Astrocyte (in vitro differentiated cells and primary cell): Measurements from ENCODE around the gene ZNF560. TPM values are rescaled to one million over a fixed set of nuclear protein-coding genes. Genes with fewer than 3 reads are reported as not detected.

Source experiments
- DNase-seq: peaks from one replicate; pipeline ENCODE4 v3.0.0-alpha.2; 2010; ENCODE audit warnings: low read depth
- FAIRE-seq: peaks from 2 replicates; lab custom pipeline; 2011; peaks lifted over from hg19 to GRCh38; lab: Jason Lieb, UNC
- H2AFZ ChIP-seq: 2 replicates; pipeline ENCODE4 v1.6.0; 2012; ENCODE audit warnings: low read depth, low read length, inconsistent platforms
- H3K27ac ChIP-seq: 2 replicates; pipeline ENCODE4 v1.5.1; 2011; ENCODE audit warnings: low read depth, low read length, inconsistent platforms
- H3K27me3 ChIP-seq: 2 replicates; pipeline ENCODE4 v1.6.0; 2011; ENCODE audit warnings: low read length, inconsistent platforms; ENCODE audit not compliant: insufficient read depth
- H3K36me3 ChIP-seq: 2 replicates; pipeline ENCODE4 v1.5.1; 2011; ENCODE audit warnings: low read length, inconsistent platforms; ENCODE audit not compliant: insufficient read depth
- H3K4me1 ChIP-seq: 2 replicates; pipeline ENCODE4 v1.5.1; 2011; ENCODE audit warnings: low read length, inconsistent platforms; ENCODE audit not compliant: insufficient read depth
- H3K4me2 ChIP-seq: 2 replicates; pipeline ENCODE4 v1.6.0; 2012; ENCODE audit warnings: low read length, inconsistent platforms
- H3K4me3 ChIP-seq: 2 replicates; pipeline ENCODE4 v1.5.1; 2011; ENCODE audit warnings: low read depth, mild to moderate bottlenecking, low read length, inconsistent platforms; ENCODE audit not compliant: insufficient read depth
- H3K79me2 ChIP-seq: 2 replicates; pipeline ENCODE4 v1.6.0; 2012; ENCODE audit warnings: mild to moderate bottlenecking, low read length, inconsistent platforms; ENCODE audit not compliant: insufficient read depth
- H3K9ac ChIP-seq: 2 replicates; pipeline ENCODE4 v1.6.0; 2012; ENCODE audit warnings: mild to moderate bottlenecking, low read length, inconsistent platforms
- H3K9me3 ChIP-seq: 2 replicates; pipeline ENCODE4 v1.5.1; 2012; ENCODE audit warnings: low read depth, mild to moderate bottlenecking, low read length, inconsistent platforms; ENCODE audit not compliant: insufficient read depth
- H4K20me1 ChIP-seq: 2 replicates; pipeline ENCODE4 v1.6.0; 2012; ENCODE audit warnings: low read length, inconsistent platforms; ENCODE audit not compliant: insufficient read depth
- H3K27ac Mint-ChIP-seq: one replicate; pipeline ENCODE4 v1.8.0; 2021; ENCODE audit warnings: mild to moderate bottlenecking, mixed read lengths; ENCODE audit not compliant: unreplicated experiment
- H3K27me3 Mint-ChIP-seq: one replicate; pipeline ENCODE4 v1.8.0; 2021; ENCODE audit warnings: low read depth, mixed read lengths; ENCODE audit not compliant: unreplicated experiment
- H3K36me3 Mint-ChIP-seq: one replicate; pipeline ENCODE4 v1.8.0; 2021; ENCODE audit warnings: low read depth, mixed read lengths; ENCODE audit not compliant: unreplicated experiment
- H3K4me1 Mint-ChIP-seq: one replicate; pipeline ENCODE4 v1.8.0; 2021; ENCODE audit warnings: low read depth, mixed read lengths; ENCODE audit not compliant: unreplicated experiment
- H3K4me3 Mint-ChIP-seq: one replicate; pipeline ENCODE4 v1.8.0; 2021; ENCODE audit warnings: mild to moderate bottlenecking, moderate library complexity, mixed read lengths; ENCODE audit not compliant: unreplicated experiment
- H3K9me3 Mint-ChIP-seq: one replicate; pipeline ENCODE4 v1.8.0; 2021; ENCODE audit warnings: mild to moderate bottlenecking, mixed read lengths; ENCODE audit not compliant: unreplicated experiment
- CTCF ChIP-seq: IDR thresholded peaks from 2 replicates; pipeline ENCODE4 v1.5.1; 2011; ENCODE audit warnings: low read depth, mild to moderate bottlenecking, inconsistent platforms, low read length, moderate library complexity; ENCODE audit not compliant: insufficient read depth
- EZH2 ChIP-seq: IDR thresholded peaks from 2 replicates; pipeline ENCODE4 v1.6.1; 2012; ENCODE audit warnings: mild to moderate bottlenecking, low read length, inconsistent platforms; ENCODE audit not compliant: insufficient read depth
- total RNA-seq: library from RNA; stranded (reverse); gene quantifications from 2 replicates; pipeline ENCODE4 v1.2.1, GENCODE V29; 2021

Gene ZNF560
- total RNA-seq, 1 donor from 2014 or later: not detected

- no peak overlapping the region for H3K4me2 ChIP-seq
- TF ChIP-seq EZH2 (no peak), CTCF (no peak)
- no peaks in the 10 kb centered on the region for H3K79me2 ChIP-seq
- no peaks in the 10 kb centered on the region for H3K4me1 ChIP-seq
- peaks cover 17% of the 10 kb centered on the region for H3K9me3 ChIP-seq
- FAIRE-seq: no peak
- no peak overlapping the region for H3K27ac ChIP-seq
- no peak for DNase-seq
- Mint-ChIP-seq H3K36me3 (no peaks in the 10 kb centered on the region), H3K4me3 (no peak overlapping the region), H3K9me3 (peaks cover 19% of the 10 kb centered on the region), H3K27me3 (no peaks in the 10 kb centered on the region), H3K27ac (no peak overlapping the region), H3K4me1 (no peaks in the 10 kb centered on the region)
- H3K36me3 ChIP-seq: no peaks in the 10 kb centered on the region
- no peaks in the 10 kb centered on the region for H3K27me3 ChIP-seq
- H3K4me3 ChIP-seq: no peak overlapping the region
- no peaks in the 10 kb centered on the region for H4K20me1 ChIP-seq
- H2AFZ ChIP-seq: no peak overlapping the region
- H3K9ac ChIP-seq: no peak overlapping the region
Measured at GRCh38 chr19:9507285-9507684, 8.9 kb upstream of the ZNF560 start.

GRCh38 chr19:9500796-9501195, 2.4 kb upstream of the ZNF560 start:
- DNase-seq (no peak), FAIRE-seq (no peak)
- Histone ChIP-seq H3K9ac (no peak overlapping the region), H3K9me3 (peaks cover 12% of the 10 kb centered on the region), H3K27ac (no peak overlapping the region), H4K20me1 (no peaks in the 10 kb centered on the region), H3K4me3 (no peak overlapping the region), H3K4me2 (no peak overlapping the region), H3K27me3 (no peaks in the 10 kb centered on the region), H3K36me3 (no peaks in the 10 kb centered on the region), H3K4me1 (no peaks in the 10 kb centered on the region), H2AFZ (no peak overlapping the region), H3K79me2 (no peaks in the 10 kb centered on the region)
- no peak for TF ChIP-seq EZH2
- no peak for TF ChIP-seq CTCF
- Mint-ChIP-seq H3K27me3 (no peaks in the 10 kb centered on the region), H3K4me3 (no peak overlapping the region), H3K27ac (no peak overlapping the region), H3K9me3 (peaks cover 29% of the 10 kb centered on the region), H3K4me1 (no peaks in the 10 kb centered on the region), H3K36me3 (no peaks in the 10 kb centered on the region)

DNA sequence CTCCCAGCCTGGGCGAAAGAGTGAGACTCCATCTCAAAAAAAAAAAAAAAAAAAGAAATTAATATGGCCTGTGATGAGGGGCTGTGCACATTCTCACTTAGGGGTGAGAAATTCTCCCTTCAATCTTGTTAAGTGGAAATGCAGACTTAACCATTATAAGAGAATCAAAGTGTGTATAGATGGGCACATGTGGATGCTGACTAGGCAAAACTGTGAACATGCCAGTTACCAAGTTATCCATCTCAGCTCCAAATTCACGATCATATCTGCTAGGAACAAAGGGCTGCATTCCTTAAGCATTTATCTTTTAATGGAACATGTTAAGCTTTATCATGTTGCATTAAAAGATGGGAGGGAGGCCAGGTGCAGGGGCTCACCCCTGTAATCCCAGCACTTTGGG, 4.3 kb downstream of the ZNF560 start:
- no peak overlapping the region for H3K27ac ChIP-seq
- H3K27ac Mint-ChIP-seq: no peak overlapping the region
- no peak overlapping the region for H3K4me3 Mint-ChIP-seq
- H3K4me1 ChIP-seq: no peaks in the 10 kb centered on the region
- H3K4me3 ChIP-seq: no peak overlapping the region
- FAIRE-seq (no peak), DNase-seq (no peak)
- peaks cover 25% of the 10 kb centered on the region for H3K9me3 Mint-ChIP-seq
- H3K4me1 Mint-ChIP-seq: no peaks in the 10 kb centered on the region
- H3K9me3 ChIP-seq: peaks cover 13% of the 10 kb centered on the region
- H3K27me3 ChIP-seq: no peaks in the 10 kb centered on the region
- TF ChIP-seq CTCF (no peak), EZH2 (no peak)
- no peak overlapping the region for H2AFZ ChIP-seq
- H3K36me3 ChIP-seq: no peaks in the 10 kb centered on the region
- no peaks in the 10 kb centered on the region for H3K27me3 Mint-ChIP-seq
- H3K79me2 ChIP-seq: no peaks in the 10 kb centered on the region
- H3K36me3 Mint-ChIP-seq: no peaks in the 10 kb centered on the region
- no peak overlapping the region for H3K4me2 ChIP-seq
- no peak overlapping the region for H3K9ac ChIP-seq
- no peaks in the 10 kb centered on the region for H4K20me1 ChIP-seq
